GM18511 (cell line): ENCODE results near the gene C2orf72.
"Not testable (repeated sequence)": the region's sequence is repeated elsewhere in the genome, so short reads cannot be mapped to it uniquely, and the experiment has no call there.

Source experiments
- ATAC-seq: cut with Tn5 transposase; IDR thresholded peaks from one replicate; pipeline ENCODE4 v1.9.1; 2021; ENCODE audit warnings: mild to moderate bottlenecking, moderate library complexity; ENCODE audit not compliant: unreplicated experiment

The C2orf72 gene

DNA sequence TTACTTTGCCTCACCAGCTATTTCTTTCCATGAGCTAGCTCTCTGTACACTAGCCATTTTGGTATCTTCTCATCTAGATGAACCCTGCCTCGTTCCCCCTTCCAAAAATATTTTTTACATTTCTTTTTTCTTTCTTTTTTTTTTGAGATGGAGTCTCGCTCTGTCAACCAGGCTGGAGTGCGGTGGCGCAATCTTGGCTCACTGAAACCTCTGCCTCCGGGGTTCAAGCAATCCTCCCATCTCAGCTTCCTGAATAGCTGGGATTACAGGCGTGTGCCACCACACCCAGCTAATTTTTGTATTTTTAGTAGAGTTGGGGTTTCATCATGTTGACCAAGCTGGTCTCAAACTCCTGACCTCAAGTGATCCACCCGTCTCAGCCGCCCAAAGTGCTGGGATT lies 30.2 kb downstream of the C2orf72 start:
- ATAC-seq = not testable (repeated sequence)

DNA sequence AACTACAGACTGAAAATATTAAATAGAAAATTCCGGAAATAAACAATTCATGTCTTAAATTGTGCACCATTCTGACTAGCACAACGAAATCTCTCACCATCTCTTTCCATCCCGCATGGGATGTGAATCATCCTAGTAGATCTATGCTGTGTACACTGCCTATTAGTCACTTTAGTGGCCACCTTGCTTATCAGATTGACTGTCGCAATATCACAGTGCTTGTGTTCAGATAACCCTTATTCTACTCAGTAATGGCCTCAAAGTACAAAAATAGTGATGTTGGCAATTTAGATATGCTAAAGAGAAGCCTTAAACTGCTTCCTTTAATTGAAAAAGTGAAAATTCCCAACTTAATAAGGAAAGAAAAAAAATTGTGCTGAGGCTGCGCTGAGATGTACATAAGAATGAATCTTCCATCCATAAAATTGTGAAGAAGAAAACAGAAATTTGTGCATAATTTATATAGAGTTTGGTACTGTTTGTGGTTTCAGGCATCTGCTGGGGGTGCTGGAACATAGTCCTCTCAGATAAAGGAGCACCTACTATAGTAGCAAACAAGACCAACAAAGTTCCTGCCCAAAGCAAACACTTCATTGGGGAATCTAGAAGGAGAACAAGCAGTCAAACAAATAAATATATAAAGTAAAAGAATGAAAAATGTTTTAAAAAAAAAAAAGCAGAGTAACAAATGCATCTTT lies 31.4 kb downstream of the C2orf72 start:
- ATAC-seq = no peak

DNA sequence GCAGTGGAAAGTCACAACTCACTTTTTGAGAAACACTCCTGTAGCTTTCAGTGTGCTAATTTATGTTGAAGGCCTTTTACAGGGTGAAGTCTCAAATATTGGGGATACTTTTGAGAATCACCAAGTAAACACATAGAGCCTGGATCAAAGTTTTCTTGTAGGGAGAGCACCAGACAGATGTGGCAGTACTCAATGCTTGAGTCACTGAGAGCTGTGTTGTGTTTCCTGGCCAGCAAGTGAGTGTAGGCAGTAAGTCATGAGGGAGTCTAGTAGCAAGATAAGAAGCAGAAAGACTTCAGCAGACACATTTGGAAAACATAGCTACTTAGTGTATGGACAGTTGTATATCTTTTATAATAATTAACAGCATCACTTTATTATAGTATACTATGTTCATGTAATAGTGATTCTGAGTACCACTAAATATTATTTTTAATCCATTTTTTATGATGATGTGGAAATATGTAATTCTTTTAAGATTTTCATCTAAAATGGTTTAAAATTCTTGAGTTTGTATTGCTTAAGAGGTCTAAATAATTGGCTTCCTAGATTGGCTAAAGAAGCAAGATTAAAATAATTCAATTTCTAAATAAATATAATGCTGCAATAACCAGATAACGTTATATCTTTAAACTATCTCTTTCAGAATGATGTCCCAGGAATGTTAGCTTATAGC lies 32.2 kb downstream of the C2orf72 start:
- ATAC-seq = no peak

DNA sequence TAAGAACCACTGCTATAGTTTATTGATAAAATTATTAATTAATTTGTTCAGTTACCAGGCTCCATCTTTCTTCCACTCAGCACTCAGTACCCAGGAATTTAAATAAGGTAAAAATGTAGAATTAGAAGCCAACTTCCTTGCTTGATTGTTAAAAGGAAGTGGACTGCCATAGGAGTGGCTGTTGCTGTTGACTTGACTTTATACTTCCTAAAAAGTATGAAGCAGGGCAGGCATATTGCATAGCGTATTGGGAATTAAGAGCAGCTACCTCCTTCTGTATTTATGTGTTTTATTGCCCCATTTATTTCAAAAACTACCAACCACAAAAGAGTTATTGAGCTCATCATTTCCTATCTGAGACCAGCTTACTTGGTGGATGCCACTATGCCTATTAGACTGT lies 47.2 kb downstream of the C2orf72 start:
- ATAC-seq = no peak

DNA sequence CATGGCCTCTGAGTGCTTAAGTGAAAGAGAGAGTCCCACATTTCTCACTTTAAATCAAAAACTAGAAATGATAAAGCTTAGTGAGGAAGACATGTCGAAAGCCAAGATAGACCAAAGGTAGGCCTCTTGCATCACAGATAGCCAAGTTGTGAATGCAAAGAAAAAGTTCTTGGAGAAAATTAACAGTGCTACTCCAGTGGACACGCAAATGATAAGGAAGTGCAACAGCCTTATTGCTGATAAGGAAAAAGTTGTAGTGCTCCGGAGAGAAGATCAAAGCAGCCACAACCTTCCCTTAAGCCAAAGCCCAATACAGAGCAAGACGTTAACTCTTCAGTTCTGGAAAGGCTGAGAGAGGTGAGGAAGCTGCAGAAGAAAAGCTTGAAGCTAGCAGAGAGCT lies 51.4 kb downstream of the C2orf72 start:
- ATAC-seq = no peak

DNA sequence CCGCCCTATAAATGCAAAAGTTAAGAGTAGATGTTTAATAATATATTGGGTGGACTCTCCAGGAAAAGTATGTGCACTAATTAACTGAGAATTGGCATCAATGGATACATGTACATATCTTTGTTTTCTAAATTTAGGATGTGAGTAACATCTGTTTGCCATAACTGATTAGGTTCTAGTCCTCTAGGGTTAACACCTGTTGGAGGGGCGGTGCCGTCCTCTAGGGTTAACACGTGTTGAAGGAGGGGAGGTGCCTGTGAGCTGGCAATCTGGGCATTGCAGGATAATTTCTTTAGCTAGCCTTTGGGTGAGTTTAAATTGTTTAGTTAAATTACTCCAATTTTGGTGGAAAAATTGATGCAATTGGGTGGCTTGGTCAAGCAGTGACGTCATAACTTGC lies 56.6 kb downstream of the C2orf72 start:
- ATAC-seq = no peak

DNA sequence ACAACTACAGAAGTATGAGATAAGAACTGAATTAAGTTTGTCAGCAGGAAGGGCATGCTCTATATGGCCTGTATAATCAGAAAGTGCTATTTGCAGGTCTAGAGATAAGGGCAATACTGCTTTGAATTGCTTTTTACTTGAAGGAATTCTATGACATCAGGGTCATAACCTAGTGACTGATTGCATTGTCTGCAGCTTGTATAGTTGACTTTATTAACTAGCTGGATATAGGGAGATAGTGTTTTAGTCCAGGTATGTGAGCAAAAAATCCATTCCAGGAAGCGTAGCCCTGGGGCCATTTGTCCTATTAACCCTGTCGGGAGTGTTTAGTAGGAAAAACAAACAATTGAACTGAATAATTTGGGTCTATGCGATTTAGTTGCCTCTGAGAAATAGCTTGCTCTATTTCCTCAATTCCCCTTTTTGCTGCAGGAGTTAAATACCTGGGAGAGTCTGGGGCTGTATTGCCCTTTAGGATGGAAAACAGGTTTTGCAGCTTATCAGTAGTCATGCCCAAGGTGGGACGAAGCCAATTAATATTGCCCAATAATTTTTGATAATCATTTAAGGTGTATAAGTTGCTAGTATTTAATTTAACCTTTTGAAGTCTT lies 57.5 kb downstream of the C2orf72 start:
- no peak for ATAC-seq
